NCI-H524 treated with DMSO at 0.1 percent for 48 hours (cell line): ENCODE results near the gene SETBP1.

Experiments used
- DNase-seq: peaks from one replicate; lab custom pipeline; 2025; lab: John Stamatoyannopoulos, UW

Gene SETBP1

DNA sequence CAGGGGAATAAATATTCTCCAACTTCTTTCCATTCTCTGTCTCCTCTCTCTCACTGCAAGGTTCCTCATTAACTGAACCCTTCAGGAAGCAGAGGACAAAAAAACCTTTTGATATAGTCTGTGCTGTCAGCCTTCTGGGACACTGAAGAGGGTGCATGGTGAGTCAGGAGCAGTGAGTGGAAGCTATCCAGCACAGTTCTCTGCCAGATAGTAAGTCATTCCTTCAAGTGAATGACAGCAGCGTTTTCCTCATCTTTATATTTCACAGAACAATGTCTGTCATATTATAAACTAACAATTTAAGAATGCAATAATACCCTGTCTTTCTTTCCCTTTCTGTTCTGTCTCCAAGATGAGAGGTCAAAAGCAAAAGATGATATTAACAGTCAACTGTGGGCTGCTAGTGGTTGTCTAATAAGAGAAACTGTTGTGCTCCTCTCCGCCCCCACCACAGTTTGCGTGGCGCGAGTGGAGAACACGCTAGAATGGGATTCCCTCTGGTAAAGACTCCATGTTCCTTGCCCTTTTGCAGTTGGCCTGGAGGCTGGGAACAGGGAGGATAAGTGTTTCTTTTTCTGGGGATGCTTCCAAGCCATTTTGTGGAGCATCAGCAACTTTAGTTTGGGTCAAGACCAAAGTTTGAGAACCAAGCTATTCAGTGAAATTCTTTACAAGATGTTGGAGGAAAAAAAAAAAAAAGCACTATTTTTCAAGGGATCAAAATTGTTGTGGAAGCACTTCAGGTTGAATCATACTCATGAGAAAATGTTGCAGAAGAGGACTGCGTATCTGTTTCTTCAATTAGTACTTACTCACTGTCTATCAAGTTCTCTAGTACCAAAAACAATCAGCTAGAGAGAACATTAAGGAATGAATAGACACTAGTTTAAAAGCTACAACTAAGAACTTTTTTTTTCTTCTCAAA is 430.2 kb downstream of the SETBP1 start:
- DNase-seq = no peak

DNA sequence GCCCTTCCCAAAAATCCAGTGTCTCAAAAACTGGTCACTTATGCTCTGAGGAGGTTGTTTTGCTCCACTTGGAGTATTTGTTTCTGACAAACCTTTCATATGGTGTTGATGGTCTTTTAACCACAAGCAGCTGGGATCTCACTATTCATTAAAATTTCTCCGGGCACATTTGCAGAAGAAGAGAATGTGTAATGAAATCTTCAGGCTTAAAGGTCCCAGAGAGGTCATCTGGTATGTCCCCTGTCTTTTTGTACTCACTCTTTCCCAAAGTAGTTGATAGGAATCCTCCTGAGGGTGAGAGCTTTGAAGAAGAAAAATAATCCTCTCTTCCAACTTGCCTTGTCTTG is 430.8 kb downstream of the SETBP1 start:
- DNase-seq = no peak

DNA sequence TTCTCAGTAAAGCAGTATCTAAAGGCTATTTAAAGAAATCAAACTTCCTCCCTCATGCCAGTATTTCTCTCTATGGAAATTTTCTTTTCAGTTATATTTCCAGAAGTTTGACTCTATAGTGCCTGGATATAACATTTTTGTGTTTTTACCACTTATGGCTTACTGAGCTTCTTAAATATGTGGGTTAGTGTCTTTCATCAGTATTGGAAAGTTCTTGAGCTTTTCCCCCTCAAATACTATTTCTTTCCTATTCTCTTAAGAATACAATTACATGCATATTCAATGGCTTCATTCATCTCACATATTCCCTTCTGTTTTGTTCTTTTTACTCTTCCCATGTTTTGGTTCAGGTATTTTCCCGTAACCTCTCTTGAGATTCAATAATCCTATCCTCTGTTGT is 432.0 kb downstream of the SETBP1 start:
- DNase-seq = no peak

DNA sequence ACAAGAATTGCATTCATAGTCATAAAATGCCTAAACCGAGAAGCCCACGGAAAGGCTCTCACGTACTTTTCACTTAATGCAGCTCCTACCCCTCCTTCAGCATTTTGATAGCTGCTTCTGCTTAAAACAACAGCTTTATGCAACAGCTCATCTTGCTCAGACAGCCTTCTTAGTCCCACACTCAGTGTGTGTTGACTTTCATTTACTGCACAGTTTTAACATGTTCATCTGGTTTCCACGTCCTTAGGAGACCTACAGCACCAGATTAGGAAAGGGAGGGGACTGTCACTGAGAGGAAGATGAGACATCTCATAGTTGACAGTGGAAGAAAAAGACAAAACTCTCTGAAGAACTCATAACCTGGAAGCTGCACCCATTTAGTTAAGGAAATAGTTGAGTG is 435.4 kb downstream of the SETBP1 start:
- no peak for DNase-seq
